ENCODE data around the gene MPZL1. TPM values are rescaled to one million over a fixed set of nuclear protein-coding genes. Genes with fewer than 3 reads are reported as not detected.
A peak's percentile ranks its signal among the peaks of the same experiment; 100 is the strongest.
"Not testable (repeated sequence)": the region's sequence is repeated elsewhere in the genome, so short reads cannot be mapped to it uniquely, and the experiment has no call there.

Gene MPZL1
- polyA plus RNA-seq, 2 of the 4 experiments (the other 2 are of a cell fraction): 92.6 to 178 TPM

GRCh38 chr1:167829868-167830267 lies 108.1 kb downstream of the MPZL1 start:
- ChIA-PET POLR2A (interaction anchor here (1.0 to 1.3 kb wide), 2 partner anchors 10 to 106 kb away, joined by 5 read pairs; no protein-coding TSS in a partner anchor), CTCF (interaction anchor here (1.4 kb wide), 1 partner anchor 23 kb away, joined by 3 read pairs; no protein-coding TSS in a partner anchor)
- no peak for FAIRE-seq
- H3K9me3 ChIP-seq: no peaks in the 10 kb centered on the region
- no peak for DNase-seq (ENCODE audit: low read depth in 1 of 2, low spot score in 1 of 2)
- H3K4me2 ChIP-seq: no peak overlapping the region
- H3K4me3 ChIP-seq: no peak overlapping the region
- TF ChIP-seq BHLHE40 (IDR thresholded peaks at IDR 0.05; ENCODE audit: low read depth, low read length) (no peak), MAFK (IDR thresholded peaks at IDR 0.05; ENCODE audit: partially characterized antibody) (peak; percentile 26)
- H3K4me1 ChIP-seq: peaks cover 5% of the 10 kb centered on the region; the same call in 2 of the 3 replicates
- no peak for ATAC-seq
- H3K27ac ChIP-seq: no peak overlapping the region
- 63% methylated on average over 2 of the region's 2 CpGs for WGBS (ENCODE audit: missing lambda C conversion rate)

GRCh38 chr1:167830668-167831067 lies 108.9 kb downstream of the MPZL1 start:
- CTCF ChIA-PET: interaction anchor here (1.0 to 1.4 kb wide), 2 partner anchors 22 to 28 kb away, joined by 3 read pairs; no protein-coding TSS in a partner anchor
- DNase-seq (ENCODE audit: low read depth in 1 of 2, low spot score in 1 of 2): not testable (repeated sequence)

GRCh38 chr1:167832693-167833092 lies 110.9 kb downstream of the MPZL1 start:
- 71% methylated on average over 5 of the region's 5 CpGs for WGBS (ENCODE audit: missing lambda C conversion rate)
- no peak for ATAC-seq

More at GRCh38 chr1:167830668-167831067, 108.9 kb downstream of the MPZL1 start:
- WGBS (ENCODE audit: missing lambda C conversion rate): 88% methylated on average over 5 of the region's 5 CpGs
- H3K4me2 ChIP-seq, H3K4me1 ChIP-seq, H3K9me3 ChIP-seq, H3K4me3 ChIP-seq, FAIRE-seq, H3K27ac ChIP-seq, POLR2A ChIA-PET, ATAC-seq: not testable (repeated sequence)

GRCh38 chr1:167833904-167834303 lies 112.1 kb downstream of the MPZL1 start:
- Histone ChIP-seq H3K27ac (no peak overlapping the region), H3K4me2 (no peak overlapping the region), H3K4me1 (peaks cover 5% of the 10 kb centered on the region; the same call in 2 of the 3 replicates), H3K9me3 (no peaks in the 10 kb centered on the region), H3K4me3 (no peak overlapping the region)
- ChIA-PET CTCF (no interaction called here), POLR2A (no interaction called here)
- DNase-seq (ENCODE audit: low read depth in 1 of 2, low spot score in 1 of 2) (no peak), FAIRE-seq (no peak), ATAC-seq (no peak)
- no peak for TF ChIP-seq TP53 (CRISPR knock-in tag; IDR thresholded peaks at IDR 0.05)

More at GRCh38 chr1:167832693-167833092, 110.9 kb downstream of the MPZL1 start:
- Histone ChIP-seq H3K9me3 (no peaks in the 10 kb centered on the region), H3K4me1 (peaks cover 5% of the 10 kb centered on the region; the same call in 2 of the 3 replicates), H3K27ac (no peak overlapping the region), H3K4me2 (no peak overlapping the region), H3K4me3 (no peak overlapping the region)
- no peak for FAIRE-seq
- ChIA-PET CTCF (interaction anchor here (2.0 kb wide), 1 partner anchor 250 kb away, joined by 5 read pairs; no protein-coding TSS in a partner anchor), POLR2A (no interaction called here)
- no peak for DNase-seq (ENCODE audit: low read depth in 1 of 2, low spot score in 1 of 2)
- TF ChIP-seq RARB (CRISPR knock-in tag; IDR thresholded peaks at IDR 0.05) (no peak), POLR2A (IDR thresholded peaks at IDR 0.05; ENCODE audit: low read length) (no peak), BCL3 (IDR thresholded peaks at IDR 0.05) (no peak), ELK1 (IDR thresholded peaks at IDR 0.05; ENCODE audit: low read depth, low read length) (no peak), GATA3 (IDR thresholded peaks at IDR 0.05; ENCODE audit: borderline replicate concordance) (no peak), POLR2AphosphoS2 (conservative IDR thresholded peaks at IDR 0.05; ENCODE audit: low read length) (no peak), MAZ (IDR thresholded peaks at IDR 0.05; ENCODE audit: borderline replicate concordance, low read depth, low read length) (no peak), FOSB (CRISPR knock-in tag; IDR thresholded peaks at IDR 0.05) (no peak), CBX8 (IDR thresholded peaks at IDR 0.05) (no peak), CBX2 (IDR thresholded peaks at IDR 0.05; ENCODE audit: borderline replicate concordance, low read depth) (no peak), EP300 (IDR thresholded peaks at IDR 0.05) (no peak)

GRCh38 chr1:167836197-167836596 lies 114.4 kb downstream of the MPZL1 start:
- ChIA-PET POLR2A (no interaction called here), CTCF (no interaction called here)
- Histone ChIP-seq H3K9me3 (no peaks in the 10 kb centered on the region), H3K4me2 (no peak overlapping the region), H3K4me1 (no peaks in the 10 kb centered on the region), H3K27ac (no peak overlapping the region), H3K4me3 (no peak overlapping the region)
- DNase-seq (ENCODE audit: low read depth in 1 of 2, low spot score in 1 of 2): no peak
- TF ChIP-seq CHD2 (IDR thresholded peaks at IDR 0.05; ENCODE audit: low read length, partially characterized antibody) (no peak), USF2 (IDR thresholded peaks at IDR 0.05) (no peak), EHMT2 (IDR thresholded peaks at IDR 0.05; ENCODE audit: low read depth) (no peak), HEYL (CRISPR knock-in tag; IDR thresholded peaks at IDR 0.05) (no peak), SREBF2 (IDR thresholded peaks at IDR 0.05) (no peak), NPAS2 (CRISPR knock-in tag; IDR thresholded peaks at IDR 0.05; ENCODE audit: borderline replicate concordance) (no peak), ZNF302 (CRISPR knock-in tag; IDR thresholded peaks at IDR 0.05) (no peak), CBX8 (IDR thresholded peaks at IDR 0.05) (no peak), RARB (CRISPR knock-in tag; IDR thresholded peaks at IDR 0.05) (no peak), FOXS1 (CRISPR knock-in tag; IDR thresholded peaks at IDR 0.05) (no peak), RNF2 (IDR thresholded peaks at IDR 0.05; ENCODE audit: borderline replicate concordance, low read depth) (no peak)
- FAIRE-seq: no peak
- 72% methylated on average over 4 of the region's 4 CpGs for WGBS (ENCODE audit: missing lambda C conversion rate)
- no peak for ATAC-seq

All from A549 (cell line).